ENCODE results near the gene CIB2.
A peak's percentile ranks its signal among the peaks of the same experiment; 100 is the strongest.

Gene CIB2

DNA sequence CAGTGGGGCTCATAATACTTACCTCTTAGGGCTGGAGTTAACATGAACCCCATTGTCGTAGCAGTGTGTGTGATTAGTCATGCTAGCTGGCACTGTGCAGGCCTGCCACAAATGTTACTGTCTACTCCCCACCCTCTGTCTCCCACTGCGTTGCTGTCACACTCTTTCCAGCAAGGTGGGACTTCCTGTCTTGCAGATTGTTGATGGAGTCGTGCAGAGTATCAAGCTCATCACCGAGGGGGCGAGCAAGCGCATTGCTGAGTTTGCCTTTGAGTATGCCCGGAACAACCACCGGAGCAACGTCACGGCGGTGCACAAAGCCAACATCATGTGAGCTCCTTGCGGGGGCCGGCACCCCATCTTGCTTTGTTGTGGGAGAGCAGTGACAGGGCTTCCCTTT, 30.8 kb upstream of the CIB2 start:
- no CpG with 5 or more reads among the region's 13 CpGs for WGBS, 2 donors (ENCODE audit: extremely low coverage in 2 of 2, insufficient read length in 2 of 2, insufficient replicate concordance in 1 of 2)
- Histone ChIP-seq H3K9me3 (replicated peaks in 1 of 2; ENCODE audit: control insufficient read depth in 2 of 2, insufficient read depth in 1 of 2, low read depth in 1 of 2, low read length in 2 of 2) (no peaks in the 10 kb centered on the region), H3K27ac (replicated peaks; ENCODE audit: low read length) (no peak overlapping the region)

DNA sequence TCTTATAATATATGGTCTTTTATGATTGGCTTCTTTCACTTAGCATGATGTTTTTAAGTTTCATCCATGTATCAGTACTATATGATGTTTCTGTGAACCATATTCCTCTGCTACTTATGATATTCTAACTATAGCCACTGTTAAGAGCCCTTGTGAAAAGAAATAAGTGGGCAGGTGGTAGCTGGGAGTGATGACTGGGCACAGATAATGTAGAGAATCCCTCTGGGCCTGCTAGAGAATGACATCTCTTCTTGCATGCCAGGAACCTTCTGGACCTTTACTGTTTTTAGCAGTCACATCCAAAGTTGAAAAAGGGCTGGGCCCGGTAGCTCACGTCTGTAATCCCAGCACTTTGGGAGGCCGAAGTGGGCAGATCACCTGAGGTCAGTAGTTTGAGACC, 28.1 kb upstream of the CIB2 start:
- Histone ChIP-seq H2BK5ac (ENCODE audit: low read length) (no peak overlapping the region), H2AK5ac (ENCODE audit: low read depth, low read length) (no peak overlapping the region), H4K91ac (ENCODE audit: low read depth, low read length, poor library complexity) (no peak overlapping the region), H3K18ac (ENCODE audit: low read length) (no peak overlapping the region), H3K27ac (replicated peaks; ENCODE audit: low read length) (no peak overlapping the region), H3K79me1 (ENCODE audit: low read depth, low read length) (no peaks in the 10 kb centered on the region), H3K9me3 (replicated peaks in 1 of 2; ENCODE audit: control insufficient read depth in 2 of 2, insufficient read depth in 1 of 2, low read depth in 1 of 2, low read length in 2 of 2) (no peaks in the 10 kb centered on the region), H3K4me3 (ENCODE audit: low read length in 2 of 2) (no peak overlapping the region), H2BK12ac (ENCODE audit: low read length) (no peak overlapping the region), H3K4ac (ENCODE audit: low read length) (no peak overlapping the region), H3K14ac (ENCODE audit: low read length) (no peak overlapping the region), H2AFZ (ENCODE audit: low read length) (no peak overlapping the region), H3K4me2 (ENCODE audit: insufficient read depth, low read length, poor library complexity, severe bottlenecking) (no peak overlapping the region), H3K4me1 (ENCODE audit: control insufficient read depth in 2 of 2, insufficient read depth in 1 of 2, low read depth in 1 of 2, low read length in 2 of 2) (no peaks in the 10 kb centered on the region), H2BK120ac (ENCODE audit: low read depth, low read length) (no peak overlapping the region), H3K23ac (ENCODE audit: low read depth, low read length, poor library complexity) (no peak overlapping the region), H4K8ac (ENCODE audit: low read depth, low read length) (no peak overlapping the region), H2BK15ac (ENCODE audit: low read length) (no peak overlapping the region), H3K36me3 (replicated peaks in 1 of 2; ENCODE audit: control insufficient read depth in 2 of 2, insufficient read depth in 2 of 2, low read length in 2 of 2) (peaks cover 7 to 63% of the 10 kb centered on the region in 2 donors), H3K9ac (ENCODE audit: low read depth, low read length, poor library complexity) (no peak overlapping the region), H3K27me3 (ENCODE audit: control insufficient read depth in 3 of 3, insufficient read depth in 3 of 3, low read depth in 1 of 3, low read length in 3 of 3) (no peaks in the 10 kb centered on the region)
- DNase-seq (ENCODE audit: low spot score): no peak
- no CpG with 5 or more reads among the region's 3 CpGs for WGBS, 2 donors (ENCODE audit: extremely low coverage in 2 of 2, insufficient read length in 2 of 2, insufficient replicate concordance in 1 of 2)

More for the DNA sequence above, 30.8 kb upstream of the CIB2 start:
- Histone ChIP-seq H2AK5ac (ENCODE audit: low read depth, low read length) (no peak overlapping the region), H2BK15ac (ENCODE audit: low read length) (no peak overlapping the region), H3K4me2 (ENCODE audit: insufficient read depth, low read length, poor library complexity, severe bottlenecking) (no peak overlapping the region), H3K36me3 (replicated peaks in 1 of 2; ENCODE audit: control insufficient read depth in 2 of 2, insufficient read depth in 2 of 2, low read length in 2 of 2) (peaks cover 12 to 76% of the 10 kb centered on the region in 2 donors), H3K4me1 (ENCODE audit: control insufficient read depth in 2 of 2, insufficient read depth in 1 of 2, low read depth in 1 of 2, low read length in 2 of 2) (no peaks in the 10 kb centered on the region), H3K79me1 (ENCODE audit: low read depth, low read length) (no peaks in the 10 kb centered on the region), H4K8ac (ENCODE audit: low read depth, low read length) (no peak overlapping the region), H3K9ac (ENCODE audit: low read depth, low read length, poor library complexity) (peak overlapping the region; percentile 57), H3K4ac (ENCODE audit: low read length) (no peak overlapping the region), H3K23ac (ENCODE audit: low read depth, low read length, poor library complexity) (peak overlapping the region; percentile 40), H2BK5ac (ENCODE audit: low read length) (no peak overlapping the region), H3K14ac (ENCODE audit: low read length) (no peak overlapping the region), H4K91ac (ENCODE audit: low read depth, low read length, poor library complexity) (no peak overlapping the region), H2BK12ac (ENCODE audit: low read length) (no peak overlapping the region), H2AFZ (ENCODE audit: low read length) (no peak overlapping the region), H3K4me3 (ENCODE audit: low read length in 2 of 2) (no peak overlapping the region), H3K18ac (ENCODE audit: low read length) (no peak overlapping the region), H3K27me3 (ENCODE audit: control insufficient read depth in 3 of 3, insufficient read depth in 3 of 3, low read depth in 1 of 3, low read length in 3 of 3) (no peaks in the 10 kb centered on the region), H2BK120ac (ENCODE audit: low read depth, low read length) (no peak overlapping the region)
- DNase-seq (ENCODE audit: low spot score): no peak

DNA sequence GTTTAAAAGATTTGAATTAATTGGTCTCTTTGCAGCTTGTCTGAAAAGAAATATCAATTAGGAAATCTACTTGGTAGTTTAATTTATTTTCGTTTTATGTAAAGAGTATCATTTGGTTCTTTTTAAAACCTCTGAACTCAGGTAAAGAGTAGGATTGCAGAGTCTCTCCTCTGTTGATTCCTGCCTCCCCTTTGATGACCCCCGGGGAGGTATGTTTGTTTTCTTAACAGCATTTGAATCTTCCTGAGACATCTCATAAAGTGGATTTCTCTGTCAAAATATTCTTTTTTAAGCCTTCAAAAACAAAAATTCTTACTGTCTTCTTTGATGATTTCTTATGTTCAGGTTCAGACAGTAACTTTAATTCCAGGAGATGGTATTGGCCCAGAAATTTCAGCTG, 26.0 kb upstream of the CIB2 start:
- H2BK5ac ChIP-seq (ENCODE audit: low read length): no peak overlapping the region
- no peak overlapping the region for H2AK5ac ChIP-seq (ENCODE audit: low read depth, low read length)

DNA sequence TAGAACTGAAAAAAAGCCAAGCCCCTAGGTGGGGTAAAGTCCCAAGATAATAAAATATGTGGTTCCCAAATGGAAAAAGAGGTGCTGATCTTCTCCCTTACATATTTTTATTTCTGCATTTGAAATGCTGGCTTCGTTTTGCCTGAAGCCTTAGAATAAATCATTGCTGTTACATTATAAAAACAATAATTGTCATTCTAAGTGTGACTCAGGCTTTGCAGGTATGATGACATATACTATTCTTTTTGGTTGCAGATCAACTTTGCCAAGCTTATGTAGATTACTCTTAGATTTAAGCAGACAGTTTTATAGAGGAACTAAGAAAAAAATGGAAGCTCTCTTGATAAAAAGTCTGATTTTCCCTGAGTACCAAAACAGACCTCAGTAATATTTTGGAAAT, 25.4 kb upstream of the CIB2 start:
- H3K79me1 ChIP-seq (ENCODE audit: low read depth, low read length): no peaks in the 10 kb centered on the region
- no peaks in the 10 kb centered on the region for H3K27me3 ChIP-seq (ENCODE audit: control insufficient read depth in 3 of 3, insufficient read depth in 3 of 3, low read depth in 1 of 3, low read length in 3 of 3)
- peaks cover 5 to 39% of the 10 kb centered on the region in 2 donors for H3K36me3 ChIP-seq (replicated peaks in 1 of 2; ENCODE audit: control insufficient read depth in 2 of 2, insufficient read depth in 2 of 2, low read length in 2 of 2)
- DNase-seq (ENCODE audit: low spot score): no peak
- H2BK5ac ChIP-seq (ENCODE audit: low read length): no peak overlapping the region
- H4K8ac ChIP-seq (ENCODE audit: low read depth, low read length): no peak overlapping the region
- no peak overlapping the region for H3K23ac ChIP-seq (ENCODE audit: low read depth, low read length, poor library complexity)
- H2BK15ac ChIP-seq (ENCODE audit: low read length): no peak overlapping the region
- no peak overlapping the region for H3K4me2 ChIP-seq (ENCODE audit: insufficient read depth, low read length, poor library complexity, severe bottlenecking)
- no peak overlapping the region for H4K91ac ChIP-seq (ENCODE audit: low read depth, low read length, poor library complexity)
- H3K9me3 ChIP-seq (replicated peaks in 1 of 2; ENCODE audit: control insufficient read depth in 2 of 2, insufficient read depth in 1 of 2, low read depth in 1 of 2, low read length in 2 of 2): no peaks in the 10 kb centered on the region
- WGBS, 2 donors (ENCODE audit: extremely low coverage in 2 of 2, insufficient read length in 2 of 2, insufficient replicate concordance in 1 of 2): no CpG with 5 or more reads among the region's 1 CpG
- no peak overlapping the region for H3K18ac ChIP-seq (ENCODE audit: low read length)
- no peak overlapping the region for H3K9ac ChIP-seq (ENCODE audit: low read depth, low read length, poor library complexity)
- no peak overlapping the region for H2AFZ ChIP-seq (ENCODE audit: low read length)
- no peak overlapping the region for H3K4ac ChIP-seq (ENCODE audit: low read length)
- H3K27ac ChIP-seq (replicated peaks; ENCODE audit: low read length): no peak overlapping the region
- no peak overlapping the region for H2BK120ac ChIP-seq (ENCODE audit: low read depth, low read length)
- no peaks in the 10 kb centered on the region for H3K4me1 ChIP-seq (ENCODE audit: control insufficient read depth in 2 of 2, insufficient read depth in 1 of 2, low read depth in 1 of 2, low read length in 2 of 2)
- H2AK5ac ChIP-seq (ENCODE audit: low read depth, low read length): no peak overlapping the region
- H2BK12ac ChIP-seq (ENCODE audit: low read length): no peak overlapping the region
- no peak overlapping the region for H3K4me3 ChIP-seq (ENCODE audit: low read length in 2 of 2)
- no peak overlapping the region for H3K14ac ChIP-seq (ENCODE audit: low read length)

More for the DNA sequence above, 26.0 kb upstream of the CIB2 start:
- Histone ChIP-seq H3K79me1 (ENCODE audit: low read depth, low read length) (no peaks in the 10 kb centered on the region), H4K8ac (ENCODE audit: low read depth, low read length) (no peak overlapping the region), H2BK120ac (ENCODE audit: low read depth, low read length) (no peak overlapping the region), H3K36me3 (replicated peaks in 1 of 2; ENCODE audit: control insufficient read depth in 2 of 2, insufficient read depth in 2 of 2, low read length in 2 of 2) (peaks cover 7 to 45% of the 10 kb centered on the region in 2 donors), H3K27me3 (ENCODE audit: control insufficient read depth in 3 of 3, insufficient read depth in 3 of 3, low read depth in 1 of 3, low read length in 3 of 3) (no peaks in the 10 kb centered on the region), H3K4ac (ENCODE audit: low read length) (no peak overlapping the region), H3K9me3 (replicated peaks in 1 of 2; ENCODE audit: control insufficient read depth in 2 of 2, insufficient read depth in 1 of 2, low read depth in 1 of 2, low read length in 2 of 2) (no peaks in the 10 kb centered on the region), H2AFZ (ENCODE audit: low read length) (no peak overlapping the region), H3K23ac (ENCODE audit: low read depth, low read length, poor library complexity) (no peak overlapping the region), H3K9ac (ENCODE audit: low read depth, low read length, poor library complexity) (no peak overlapping the region), H4K91ac (ENCODE audit: low read depth, low read length, poor library complexity) (no peak overlapping the region), H3K4me2 (ENCODE audit: insufficient read depth, low read length, poor library complexity, severe bottlenecking) (no peak overlapping the region), H3K4me1 (ENCODE audit: control insufficient read depth in 2 of 2, insufficient read depth in 1 of 2, low read depth in 1 of 2, low read length in 2 of 2) (no peaks in the 10 kb centered on the region), H3K18ac (ENCODE audit: low read length) (no peak overlapping the region), H2BK12ac (ENCODE audit: low read length) (no peak overlapping the region), H3K14ac (ENCODE audit: low read length) (no peak overlapping the region), H3K27ac (replicated peaks; ENCODE audit: low read length) (no peak overlapping the region), H3K4me3 (ENCODE audit: low read length in 2 of 2) (no peak overlapping the region), H2BK15ac (ENCODE audit: low read length) (no peak overlapping the region)
- no CpG with 5 or more reads among the region's 2 CpGs for WGBS, 2 donors (ENCODE audit: extremely low coverage in 2 of 2, insufficient read length in 2 of 2, insufficient replicate concordance in 1 of 2)
- DNase-seq (ENCODE audit: low spot score): no peak

Measured in neuronal stem cell (in vitro differentiated cells).